NCI-H2196 (cell line): ENCODE results near the gene CPSF7.
"Not testable (repeated sequence)": the region's sequence is repeated elsewhere in the genome, so short reads cannot be mapped to it uniquely, and the experiment has no call there.

Experiments used
- DNase-seq: peaks from one replicate; lab custom pipeline; 2025; ENCODE audit not compliant: unreplicated experiment; lab: John Stamatoyannopoulos, UW

CPSF7 gene

DNA sequence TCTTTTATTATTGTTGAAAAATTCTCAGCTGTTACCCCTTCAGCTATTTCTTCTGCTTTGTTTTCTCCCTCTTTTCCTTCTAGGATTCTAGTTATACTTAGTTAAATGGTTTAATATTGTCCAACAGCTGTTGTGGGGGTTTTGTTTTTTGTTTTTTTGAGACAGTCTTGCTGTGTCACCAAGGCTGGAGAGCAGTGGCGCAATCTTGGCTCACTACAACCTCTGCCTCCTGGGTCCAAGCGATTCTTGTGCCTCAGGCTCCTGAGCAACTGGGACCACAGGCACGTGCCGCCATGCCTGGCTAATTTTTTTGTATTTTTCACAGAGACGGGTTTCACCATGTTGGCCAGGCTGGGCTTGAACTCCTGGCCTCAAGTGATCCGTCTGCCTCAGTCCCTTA is 12.8 kb upstream of the CPSF7 start:
- no peak for DNase-seq

DNA sequence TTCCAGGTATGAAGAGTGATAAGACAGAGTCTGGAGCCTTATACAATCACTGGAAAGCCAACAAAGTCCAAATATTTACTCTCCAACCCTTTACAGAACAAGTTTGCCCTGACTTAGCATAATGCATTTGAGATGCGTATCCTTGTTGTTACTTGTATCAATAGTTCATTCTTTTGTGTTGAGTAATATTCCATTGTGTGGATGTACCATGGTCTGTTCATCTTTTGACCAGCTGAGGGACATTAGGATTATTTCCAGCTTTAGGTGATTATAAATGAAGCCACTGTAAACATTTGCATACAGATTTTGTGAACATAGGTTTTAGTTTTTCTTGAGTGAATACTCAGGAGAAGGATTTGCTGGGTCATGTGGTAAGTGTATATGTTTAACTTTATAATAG is 9.8 kb upstream of the CPSF7 start:
- DNase-seq, result no peak

DNA sequence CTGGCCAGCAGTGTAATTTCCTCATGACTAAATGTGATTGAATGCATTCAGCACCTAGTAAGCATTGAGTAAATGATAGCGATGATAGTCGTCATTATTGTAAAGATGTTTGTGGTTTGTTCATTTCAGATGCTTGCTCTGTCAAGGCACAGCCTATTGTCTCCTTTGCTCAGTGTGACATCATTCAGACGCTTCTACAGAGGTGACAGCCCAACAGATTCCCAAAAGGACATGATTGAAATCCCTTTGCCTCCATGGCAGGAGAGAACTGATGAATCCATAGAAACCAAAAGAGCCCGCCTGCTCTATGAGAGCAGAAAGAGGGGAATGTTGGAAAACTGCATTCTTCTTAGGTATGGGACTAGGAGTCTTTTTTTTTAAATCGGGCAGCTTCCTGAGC is 7.7 kb upstream of the CPSF7 start:
- no peak for DNase-seq

DNA sequence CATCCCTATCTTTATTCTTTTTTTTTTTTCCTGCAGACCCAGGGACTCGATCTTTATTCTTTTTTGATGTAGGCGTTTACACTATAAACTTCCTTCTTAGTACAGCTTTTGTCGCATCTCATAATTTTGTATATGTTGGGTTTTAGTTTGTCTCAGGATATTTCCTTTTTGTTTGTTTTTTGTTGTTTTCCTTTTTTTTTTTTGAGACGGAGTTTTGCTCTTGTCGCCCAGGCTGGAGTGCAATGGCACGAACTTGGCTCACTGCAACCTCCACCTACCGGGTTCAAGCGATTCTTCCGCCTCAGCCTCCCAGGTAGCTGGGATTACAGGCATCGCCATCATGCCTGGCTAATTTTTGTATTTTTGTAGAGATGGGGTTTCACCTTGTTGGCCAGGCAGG is 1.1 kb upstream of the CPSF7 start:
- not testable (repeated sequence) for DNase-seq

DNA sequence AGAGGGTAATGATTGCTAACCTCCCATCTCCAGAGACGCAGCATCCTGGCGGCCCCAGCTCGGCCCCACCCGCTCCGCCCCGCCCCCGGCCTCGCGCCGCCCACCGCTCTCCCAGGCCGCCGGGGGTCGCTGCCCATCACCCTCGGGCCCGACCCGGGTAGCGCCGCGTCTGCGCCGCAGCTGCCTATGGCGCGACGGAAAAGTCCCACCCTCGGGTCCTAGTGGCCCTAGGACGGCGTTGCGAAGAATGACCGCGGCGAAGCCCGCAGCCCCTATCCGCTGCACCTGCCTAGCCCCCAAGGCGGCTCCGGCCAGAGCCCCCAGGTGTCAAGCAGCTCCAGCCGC is 457 bp downstream of the CPSF7 start:
- DNase-seq, result peak; percentile 52

DNA sequence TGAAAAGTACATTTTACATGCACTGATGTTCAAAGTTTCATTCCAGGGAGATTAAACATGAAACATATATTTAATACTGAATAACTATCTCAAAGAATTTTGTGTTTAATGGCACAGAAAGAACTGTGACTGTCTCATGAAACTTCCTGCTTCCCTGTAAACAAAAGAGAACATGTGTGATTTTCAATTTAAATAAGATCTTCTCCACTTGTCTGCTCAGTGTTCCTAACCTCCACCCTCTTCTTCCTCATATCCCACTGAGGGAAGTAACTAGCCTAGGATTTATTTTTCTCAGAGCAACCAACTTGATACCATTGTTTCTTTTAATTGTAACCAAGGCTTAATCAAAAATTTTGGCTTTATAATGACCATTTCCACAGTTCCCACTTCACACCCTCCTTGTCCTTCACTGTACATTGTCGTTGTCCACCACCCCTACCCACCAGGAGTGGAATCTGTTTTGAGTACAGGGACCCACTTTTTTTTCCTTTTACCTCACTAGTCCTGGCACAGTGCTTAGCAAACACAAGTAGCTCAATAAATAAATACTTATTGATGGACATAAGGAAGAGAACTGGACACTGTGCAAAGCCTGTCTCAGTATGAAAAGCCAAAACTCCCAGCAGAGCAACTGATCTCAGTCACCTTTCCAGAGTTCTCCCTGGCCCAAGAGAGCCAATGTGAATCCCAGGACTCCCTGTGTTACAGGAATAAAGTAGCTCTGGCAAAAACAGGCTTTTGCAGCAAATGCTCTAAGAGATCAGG is 4.2 kb downstream of the CPSF7 start:
- no peak for DNase-seq

DNA sequence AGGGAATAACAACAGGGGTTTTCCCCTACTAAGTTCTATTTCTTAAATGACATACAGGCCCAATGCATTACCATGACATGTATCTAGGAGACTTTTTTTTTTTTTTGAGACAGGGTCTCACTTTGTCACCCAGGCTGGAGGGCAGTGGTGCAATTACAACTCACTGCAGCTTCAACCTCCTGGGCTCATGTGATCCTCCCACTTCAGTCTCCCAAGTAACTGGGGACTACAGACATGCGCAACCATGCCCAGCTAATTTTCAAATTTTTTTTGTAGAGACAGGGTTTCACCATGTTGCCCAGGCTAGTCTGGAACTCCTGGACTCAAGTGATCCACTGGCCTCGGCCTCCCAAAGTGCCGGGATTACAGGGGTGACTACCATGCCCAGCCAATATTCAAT is 7.5 kb downstream of the CPSF7 start:
- DNase-seq, result no peak

DNA sequence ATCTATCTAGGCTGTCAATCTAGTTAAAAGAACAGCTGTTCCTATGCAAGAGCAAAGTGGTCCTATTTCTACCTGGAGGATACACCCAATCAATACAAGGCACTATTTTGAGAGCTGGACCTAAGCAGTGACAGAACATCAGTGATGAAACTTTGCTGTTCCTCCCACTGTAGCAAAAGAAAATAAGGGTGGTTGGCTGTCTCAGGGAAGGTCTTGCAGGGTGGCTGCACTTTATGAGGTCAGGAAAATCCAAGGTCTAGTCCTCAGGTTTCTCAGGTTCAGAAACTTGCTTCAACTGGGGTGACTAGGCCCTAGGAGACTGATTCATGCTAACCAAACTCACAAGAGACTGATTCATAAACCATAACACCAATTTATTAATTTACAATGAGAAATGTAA is 11.6 kb downstream of the CPSF7 start:
- no peak for DNase-seq

DNA sequence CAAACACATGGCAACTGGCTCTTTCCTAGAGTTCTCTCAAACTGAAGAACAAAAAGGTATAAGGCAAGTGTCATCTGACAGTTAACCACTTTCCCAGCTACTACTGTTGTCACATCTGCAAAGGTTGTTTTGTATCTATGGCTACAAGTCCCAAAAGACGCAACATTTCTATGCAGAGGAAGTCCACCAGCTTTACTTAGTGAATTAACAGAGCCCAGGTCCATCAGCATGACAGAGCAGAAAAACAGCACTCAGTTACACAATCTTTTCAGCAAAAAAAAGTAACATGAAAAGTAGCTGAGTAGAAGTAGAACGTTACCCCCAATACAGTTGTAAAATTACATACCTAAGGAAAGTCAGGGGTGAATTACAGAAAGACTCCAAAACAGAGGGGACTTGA is 12.1 kb downstream of the CPSF7 start:
- no peak for DNase-seq

DNA sequence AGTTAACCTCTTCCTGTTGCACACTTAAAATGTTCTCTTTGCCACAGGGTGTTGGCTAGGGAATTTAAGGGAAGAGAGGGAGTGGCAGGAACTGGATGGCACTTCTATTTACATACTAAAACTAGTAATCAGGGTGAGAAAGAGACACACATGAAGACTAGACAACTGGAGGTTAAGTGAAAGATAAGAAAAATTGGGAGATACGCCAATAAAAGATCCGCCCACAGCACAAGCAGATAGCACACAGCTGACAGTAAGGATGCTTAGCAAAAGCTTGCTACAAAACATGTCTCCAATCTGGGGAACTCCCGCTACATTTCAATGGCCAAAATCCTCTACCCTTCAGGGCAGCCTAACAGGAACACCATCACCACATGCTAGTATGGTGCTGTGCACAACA is 12.8 kb downstream of the CPSF7 start:
- DNase-seq, result no peak

DNA sequence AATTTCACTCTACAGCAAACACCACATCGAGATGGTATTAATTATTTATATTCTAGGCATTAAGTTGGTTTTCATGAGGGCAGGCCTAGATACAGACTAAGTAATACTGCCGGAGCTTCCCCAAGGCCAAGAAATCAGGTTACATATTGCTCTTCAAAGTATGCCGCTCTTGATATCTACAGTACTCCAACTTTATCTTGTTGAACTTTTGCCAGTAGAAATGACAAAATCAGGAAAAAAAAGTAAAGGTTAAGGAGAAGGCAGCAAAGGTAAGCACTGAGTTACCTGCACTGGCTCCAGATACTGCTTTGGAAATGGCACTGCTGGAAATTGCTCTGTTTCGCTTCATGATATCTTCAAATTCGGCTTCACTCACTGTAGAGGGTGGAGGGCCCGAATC is 14.4 kb downstream of the CPSF7 start:
- DNase-seq, result no peak

DNA sequence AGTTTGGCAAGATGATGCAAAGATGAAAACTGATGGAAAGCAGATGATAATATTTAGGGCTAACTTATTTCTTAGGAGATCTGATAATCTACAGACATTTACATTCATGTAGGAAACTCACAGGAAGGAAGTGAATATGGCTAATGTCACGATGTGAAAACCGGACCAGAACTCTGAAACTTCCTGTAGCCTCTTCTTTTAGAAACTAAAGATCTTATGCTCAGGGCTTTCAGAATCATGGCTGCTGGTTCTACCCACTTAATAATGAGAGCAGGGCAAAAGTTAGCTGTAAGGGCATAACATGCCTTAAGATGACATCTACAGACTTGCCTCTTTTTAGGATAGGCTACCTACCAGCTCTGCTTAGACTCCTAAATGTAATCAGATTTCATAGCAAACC is 15.2 kb downstream of the CPSF7 start:
- no peak for DNase-seq

DNA sequence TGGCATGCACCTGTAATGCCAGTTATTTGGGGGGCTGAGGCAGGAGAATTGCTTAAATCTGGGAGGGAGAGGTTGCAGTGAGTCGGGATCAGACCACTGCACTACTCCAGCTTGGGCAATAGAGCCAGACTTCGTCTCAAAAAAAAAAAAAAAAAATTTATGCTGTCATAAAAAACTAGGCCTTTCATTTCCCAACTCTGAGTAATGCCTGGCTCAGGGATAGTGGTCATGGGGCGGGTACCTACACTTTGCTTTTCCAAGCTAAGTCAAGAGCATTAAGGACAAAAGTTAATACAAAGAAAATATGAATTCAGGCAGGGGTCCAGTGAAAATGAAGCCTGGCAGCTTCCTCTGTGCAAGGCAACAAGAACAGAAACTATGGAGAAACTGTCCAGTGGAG is 16.3 kb downstream of the CPSF7 start:
- DNase-seq, result no peak

DNA sequence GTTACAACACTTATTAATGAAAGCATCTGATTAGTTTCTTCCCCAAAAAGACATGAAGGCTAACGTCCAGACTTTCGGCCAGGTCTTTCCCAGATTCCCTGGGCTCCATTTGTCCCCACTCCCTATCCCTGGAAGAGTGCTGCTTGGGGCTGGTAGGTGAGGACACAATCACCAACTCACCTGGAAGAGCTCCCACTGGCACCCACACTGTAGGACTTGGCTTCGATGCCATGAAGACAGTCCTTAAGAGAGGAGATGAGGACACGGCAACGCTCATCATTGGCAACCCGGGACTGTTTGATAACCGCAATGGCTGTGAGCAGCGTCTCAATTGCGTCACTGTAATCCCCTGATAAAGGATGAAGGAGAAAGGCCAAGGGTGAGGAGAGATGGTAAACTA is 18.2 kb downstream of the CPSF7 start:
- no peak for DNase-seq

DNA sequence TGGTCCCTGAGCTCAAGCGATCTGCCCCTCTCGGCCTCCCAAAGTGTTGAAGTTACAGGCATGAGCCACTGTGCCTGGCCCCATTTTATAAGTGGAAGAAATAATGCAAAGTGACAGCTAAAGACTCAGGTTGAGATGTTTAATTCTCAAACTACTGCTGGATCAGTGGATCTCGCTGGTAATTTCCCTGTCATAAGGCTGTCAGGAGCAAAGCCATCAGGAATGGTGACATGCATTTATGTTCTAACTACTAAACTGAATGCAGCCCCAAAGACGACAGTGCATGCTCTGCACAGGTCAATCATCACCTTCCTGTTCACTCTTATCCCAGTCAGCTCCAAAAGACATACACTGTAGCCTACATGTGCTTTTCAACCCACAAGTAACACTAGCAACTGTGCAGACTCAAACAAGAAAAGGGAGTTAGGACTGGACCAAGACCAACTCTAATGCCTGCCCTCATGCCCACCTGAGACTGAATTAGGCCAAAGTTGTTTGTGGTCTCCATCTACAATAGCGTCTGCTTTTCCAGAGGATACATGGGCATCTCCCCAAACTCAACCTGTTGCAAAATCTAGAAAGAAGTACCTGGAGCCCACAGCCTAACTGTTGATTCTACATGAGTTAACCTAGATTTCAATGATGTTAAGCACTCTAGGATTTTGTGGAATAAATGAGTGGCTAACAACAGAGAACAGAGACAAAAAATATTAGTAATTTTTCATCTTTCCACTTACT is 22.6 kb downstream of the CPSF7 start:
- DNase-seq, result no peak

DNA sequence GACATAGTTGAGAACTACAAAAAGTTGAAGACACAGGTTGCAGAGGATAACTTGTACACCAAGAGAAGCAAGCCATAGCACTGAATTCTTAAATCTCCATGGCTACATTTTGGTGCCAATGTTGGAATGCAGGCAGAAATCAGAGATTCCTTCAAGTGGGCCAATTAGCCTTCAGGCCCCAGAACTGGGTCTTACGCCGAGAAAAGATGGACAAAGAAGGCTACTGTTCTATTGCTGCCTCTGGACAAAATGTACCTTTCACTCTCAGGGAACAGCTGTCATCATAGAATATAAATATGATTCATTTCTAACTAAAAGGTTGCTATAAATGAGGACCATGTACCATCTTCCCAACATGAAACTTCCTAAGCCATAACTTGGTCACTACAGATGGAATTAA is 23.7 kb downstream of the CPSF7 start:
- no peak for DNase-seq

DNA sequence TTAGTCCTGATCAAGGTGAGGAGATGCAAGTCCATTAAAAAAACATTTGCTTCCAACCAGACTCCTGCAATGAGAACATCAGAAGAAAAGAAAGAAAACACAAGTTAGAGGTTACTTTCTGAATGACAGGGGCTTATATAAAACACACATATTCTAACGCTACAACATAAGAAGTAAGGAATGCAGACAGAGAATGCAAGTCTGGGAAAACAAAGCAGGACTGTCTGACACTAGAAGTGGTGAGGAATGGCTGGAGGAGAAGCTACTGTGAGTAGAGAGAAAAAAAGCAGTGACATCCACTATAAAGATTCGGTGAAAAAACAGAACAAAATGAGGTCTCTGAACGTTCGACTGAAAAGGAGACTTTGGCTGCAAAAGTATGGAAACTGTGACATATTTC is 25.1 kb downstream of the CPSF7 start:
- no peak for DNase-seq

DNA sequence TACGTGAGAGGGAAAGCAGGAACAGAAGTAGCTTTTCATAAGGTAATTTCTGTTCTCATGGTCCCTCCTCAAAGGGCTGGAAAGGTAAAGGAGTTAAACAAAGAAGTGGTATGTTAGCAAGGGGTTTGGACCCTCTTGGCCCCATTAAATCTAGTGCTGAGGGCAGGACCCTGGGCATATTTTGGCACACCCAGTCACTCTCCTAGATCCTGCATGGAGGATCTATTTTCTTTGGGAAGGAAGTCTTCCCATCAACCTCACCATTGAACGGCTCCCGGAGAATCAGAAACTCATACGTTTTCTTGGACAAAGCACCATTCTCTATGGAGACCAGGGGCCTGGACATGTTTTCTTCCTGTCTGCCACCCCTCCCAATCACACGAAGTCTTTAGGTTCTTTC is 25.7 kb downstream of the CPSF7 start:
- DNase-seq, result no peak

DNA sequence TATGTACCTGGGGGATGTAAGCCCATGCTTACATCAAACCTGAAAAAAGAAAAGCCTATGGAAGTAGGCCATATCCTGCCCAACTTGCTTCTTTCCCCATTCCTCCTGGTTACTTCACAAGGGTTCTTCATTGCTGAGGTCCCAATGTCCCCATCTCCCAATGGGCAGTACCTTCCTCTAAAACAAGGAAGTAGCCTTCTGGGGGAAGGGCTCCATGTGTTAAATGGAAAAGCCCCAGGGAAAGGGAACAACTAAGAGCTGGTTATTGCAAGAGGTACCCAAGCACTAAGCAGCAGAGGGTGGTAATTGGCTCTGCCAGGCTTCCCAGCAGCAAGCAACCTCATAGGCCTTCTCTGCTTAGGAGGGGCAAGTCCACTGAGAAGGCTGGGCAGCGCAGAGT is 26.1 kb downstream of the CPSF7 start:
- no peak for DNase-seq

DNA sequence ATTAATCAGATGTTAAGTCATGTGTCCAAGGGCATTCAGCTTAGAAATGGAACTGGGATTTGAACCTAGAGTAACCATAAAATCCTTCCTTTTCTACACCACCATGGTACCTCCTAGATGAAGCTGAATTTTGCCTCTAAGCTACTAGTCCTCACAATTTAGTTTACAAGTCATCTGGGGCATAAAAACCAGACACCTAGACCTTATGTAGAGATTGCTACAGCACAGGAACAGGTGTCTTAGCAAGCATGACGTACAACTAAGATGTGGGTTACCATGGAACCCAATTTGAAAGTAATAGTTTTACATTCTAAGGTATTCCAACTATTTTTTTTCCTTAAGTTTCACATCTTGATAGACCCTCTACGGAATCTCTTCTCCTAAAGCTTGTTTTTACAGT is 28.2 kb downstream of the CPSF7 start:
- DNase-seq, result no peak

DNA sequence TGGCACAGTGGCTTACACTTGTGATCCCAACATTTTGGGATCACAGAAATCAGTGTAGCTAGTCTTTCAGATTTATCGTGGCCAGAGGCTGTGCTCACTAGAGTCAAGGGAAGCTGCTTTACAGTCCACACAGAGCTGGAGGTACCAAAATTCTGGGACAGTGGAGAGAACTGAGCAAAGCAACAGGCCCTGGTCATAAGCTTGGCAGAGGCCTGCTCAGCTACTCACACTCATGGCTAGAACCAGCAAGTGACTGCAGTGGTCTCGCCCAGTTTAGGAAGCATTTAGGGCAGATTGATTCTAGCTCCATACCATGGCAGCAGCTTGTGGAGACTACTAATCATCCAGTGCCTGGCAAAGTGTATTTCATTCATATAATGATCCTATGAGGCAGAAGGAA is 28.6 kb downstream of the CPSF7 start:
- no peak for DNase-seq

DNA sequence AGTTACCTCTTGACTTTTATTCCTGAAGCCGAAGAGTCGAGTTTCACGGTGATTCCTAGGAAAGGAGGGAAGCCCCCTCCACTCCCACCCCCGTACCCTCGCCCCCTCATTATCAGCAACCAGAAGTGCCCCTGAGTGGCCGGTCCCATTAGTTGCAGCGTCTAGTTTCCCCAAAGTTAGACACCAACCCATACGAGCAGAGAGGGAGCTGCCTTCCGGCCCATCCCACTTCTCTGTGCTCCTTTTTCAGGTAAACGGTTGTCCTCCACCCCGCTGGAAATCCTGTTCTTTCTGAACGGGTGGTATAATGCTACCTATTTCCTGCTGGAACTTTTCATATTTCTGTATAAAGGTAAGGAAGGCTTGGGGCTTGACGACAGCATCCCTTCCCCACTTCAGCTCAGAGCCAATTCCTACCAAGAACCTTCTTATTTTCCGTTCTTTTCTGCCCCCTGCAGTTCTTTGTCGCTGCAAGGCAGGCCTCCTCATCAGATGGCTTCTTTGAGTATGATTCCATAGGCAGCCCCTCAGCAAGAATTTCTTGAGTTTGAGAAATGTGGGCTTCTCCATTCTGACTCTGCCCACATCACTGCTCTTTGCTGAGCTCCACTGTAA is 36.7 kb downstream of the CPSF7 start:
- no peak for DNase-seq

DNA sequence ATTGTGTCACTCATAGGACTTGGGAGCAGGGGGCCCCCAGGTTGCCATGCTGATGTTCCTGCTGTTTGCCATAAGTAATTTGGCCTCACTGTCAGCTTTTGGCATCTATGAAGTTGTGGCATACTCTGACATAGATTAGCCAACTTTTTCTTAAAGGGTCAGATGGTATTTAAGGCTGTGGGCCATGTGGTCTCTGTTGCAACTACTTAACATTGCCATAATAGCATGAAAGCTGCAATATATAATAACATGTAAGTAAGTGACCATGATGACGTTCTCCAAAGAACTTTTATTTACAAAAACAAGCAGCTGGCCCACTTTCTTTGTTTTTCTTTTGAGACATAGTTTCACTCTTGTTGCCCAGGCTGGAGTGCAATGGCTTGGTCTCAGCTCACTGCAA is 39.6 kb downstream of the CPSF7 start:
- no peak for DNase-seq
